ENCODE results near the gene UXT.

DNA sequence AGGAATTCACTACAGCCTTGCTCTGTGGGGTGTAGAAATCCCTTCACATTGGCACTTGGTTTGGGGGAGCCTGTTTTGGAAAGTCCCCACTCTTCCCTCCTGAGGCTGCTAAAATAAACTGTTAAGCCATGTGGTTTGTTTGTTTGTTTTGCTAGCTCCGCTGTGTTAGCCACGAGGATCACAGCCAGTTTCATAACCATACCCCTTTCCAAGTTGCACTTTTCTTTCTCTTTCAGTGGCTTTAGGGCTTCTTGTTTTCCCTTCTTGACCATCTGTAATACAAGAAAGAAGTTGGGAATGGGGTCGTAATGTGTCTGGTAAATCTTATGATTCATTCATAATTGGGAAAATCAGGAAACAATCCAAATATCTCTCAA is 24.8 kb upstream of the UXT start:
- TF ChIP-seq, protein P1, sequence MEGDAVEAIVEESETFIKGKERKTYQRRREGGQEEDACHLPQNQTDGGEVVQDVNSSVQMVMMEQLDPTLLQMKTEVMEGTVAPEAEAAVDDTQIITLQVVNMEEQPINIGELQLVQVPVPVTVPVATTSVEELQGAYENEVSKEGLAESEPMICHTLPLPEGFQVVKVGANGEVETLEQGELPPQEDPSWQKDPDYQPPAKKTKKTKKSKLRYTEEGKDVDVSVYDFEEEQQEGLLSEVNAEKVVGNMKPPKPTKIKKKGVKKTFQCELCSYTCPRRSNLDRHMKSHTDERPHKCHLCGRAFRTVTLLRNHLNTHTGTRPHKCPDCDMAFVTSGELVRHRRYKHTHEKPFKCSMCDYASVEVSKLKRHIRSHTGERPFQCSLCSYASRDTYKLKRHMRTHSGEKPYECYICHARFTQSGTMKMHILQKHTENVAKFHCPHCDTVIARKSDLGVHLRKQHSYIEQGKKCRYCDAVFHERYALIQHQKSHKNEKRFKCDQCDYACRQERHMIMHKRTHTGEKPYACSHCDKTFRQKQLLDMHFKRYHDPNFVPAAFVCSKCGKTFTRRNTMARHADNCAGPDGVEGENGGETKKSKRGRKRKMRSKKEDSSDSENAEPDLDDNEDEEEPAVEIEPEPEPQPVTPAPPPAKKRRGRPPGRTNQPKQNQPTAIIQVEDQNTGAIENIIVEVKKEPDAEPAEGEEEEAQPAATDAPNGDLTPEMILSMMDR (IDR thresholded peaks at IDR 0.05): no peak
- TF ChIP-seq POLR2A (IDR thresholded peaks at IDR 0.05): no peak

All from right lobe of liver (tissue), 4 donors.